Lower leg skin (tissue), 4 donors: Measurements from ENCODE around the gene UBAP2. TPM values are rescaled to one million over a fixed set of nuclear protein-coding genes. Genes with fewer than 3 reads are reported as not detected.

Experiments used
- DNase-seq, 2 donors: peaks; one replicate each; pipeline ENCODE4 v3.0.0-alpha.2; 2019; ENCODE audit warnings: low spot score in 2 of 2
- H3K4me3 ChIP-seq: fragments of 200-600 bp; sonication (generic); 2 replicates; pipeline ENCODE4 v1.5.1; 2017; ENCODE audit warnings: mild to moderate bottlenecking, low read depth; ENCODE audit not compliant: poor library complexity, severe bottlenecking
- CTCF ChIP-seq, 3 donors: fragments of 450-650 bp; IDR thresholded peaks; one replicate each; pipeline ENCODE4 v1.5.1; 2016; ENCODE audit warnings: antibody characterized with exemption in 3 of 3, mild to moderate bottlenecking in 3 of 3, moderate library complexity in 2 of 3
- POLR2A ChIP-seq, 2 donors: fragments of 450-650 bp; IDR thresholded peaks; one replicate each; pipeline ENCODE4 v1.6.1; 2016 to 2017; ENCODE audit warnings: antibody characterized with exemption in 2 of 2, mild to moderate bottlenecking in 1 of 2, moderate library complexity in 1 of 2
- WGBS, 2 donors: methylation state at CpG; one replicate each; pipeline ENCODE4 v1.1.5; 2018; 5-methylcytosine and 5-hydroxymethylcytosine counted together
- intact Hi-C: fragments of 100-400 bp; cut with DNase I; formaldehyde crosslinking; loops from one replicate; pipeline ENCODE4 v1.15.0; 2023; ENCODE audit warnings: low total_unique reads
- total RNA-seq, 4 donors: library from RNA; depleted of rRNA; stranded (reverse); fragments of >200 nt; gene quantifications; one replicate each; pipeline ENCODE4 v1.1.0, GENCODE V29; 2016

The UBAP2 gene
- total RNA-seq, 4 donors from 2014 or later, result 20.0 to 29.1 (median 28.6) TPM

- no peak for DNase-seq
- intact Hi-C loops, result no loop called here
- TF ChIP-seq POLR2A (IDR thresholded peaks at IDR 0.05) (no peak), CTCF (IDR thresholded peaks at IDR 0.05) (no peak)
- no peak overlapping the region for H3K4me3 ChIP-seq
- 79% methylated on average over 4 of the region's 4 CpGs for WGBS, 2 donors
These were observed 37.7 kb downstream of the UBAP2 start for GRCh38 chr9:34010979-34011378.

GRCh38 chr9:34001951-34002350, 46.7 kb downstream of the UBAP2 start:
- TF ChIP-seq POLR2A (IDR thresholded peaks at IDR 0.05) (no peak), CTCF (IDR thresholded peaks at IDR 0.05) (no peak)
- no peak overlapping the region for H3K4me3 ChIP-seq
- intact Hi-C loops, result no loop called here
- WGBS, 2 donors, result 82 to 90% methylated on average over 2 of the region's 2 CpGs
- no peak for DNase-seq

- WGBS, 2 donors, result 89% methylated on average over 3 of the region's 3 CpGs
- DNase-seq, result no peak
- H3K4me3 ChIP-seq, result no peak overlapping the region
- intact Hi-C loops, result no loop called here
- TF ChIP-seq POLR2A (IDR thresholded peaks at IDR 0.05) (no peak), CTCF (IDR thresholded peaks at IDR 0.05) (no peak)
These were observed 47.4 kb downstream of the UBAP2 start for GRCh38 chr9:34001298-34001697.

GRCh38 chr9:33995449-33995848, 53.2 kb downstream of the UBAP2 start:
- intact Hi-C loops, result no loop called here
- no peak overlapping the region for H3K4me3 ChIP-seq
- TF ChIP-seq POLR2A (IDR thresholded peaks at IDR 0.05) (no peak), CTCF (IDR thresholded peaks at IDR 0.05) (no peak)

GRCh38 chr9:33993104-33993503, 55.6 kb downstream of the UBAP2 start:
- TF ChIP-seq POLR2A (IDR thresholded peaks at IDR 0.05), result no peak
- no peak for TF ChIP-seq CTCF (IDR thresholded peaks at IDR 0.05)
- intact Hi-C loops, result no loop called here
- 35 to 45% methylated on average over 2 of the region's 2 CpGs for WGBS, 2 donors
- H3K4me3 ChIP-seq, result no peak overlapping the region
- no peak for DNase-seq

More at GRCh38 chr9:33995449-33995848, 53.2 kb downstream of the UBAP2 start:
- DNase-seq, result no peak

GRCh38 chr9:33992632-33993031, 56.1 kb downstream of the UBAP2 start:
- DNase-seq, result no peak
- H3K4me3 ChIP-seq, result no peak overlapping the region
- 53 to 77% methylated on average over 4 of the region's 4 CpGs for WGBS, 2 donors
- intact Hi-C loops, result no loop called here
- no peak for TF ChIP-seq POLR2A (IDR thresholded peaks at IDR 0.05)
- no peak for TF ChIP-seq CTCF (IDR thresholded peaks at IDR 0.05)
